Mesothelial cell of epicardium (in vitro differentiated cells): ENCODE data around the gene CD300A. TPM values are rescaled to one million over a fixed set of nuclear protein-coding genes. Genes with fewer than 3 reads are reported as not detected.
A peak's percentile ranks its signal among the peaks of the same experiment; 100 is the strongest.

Experiments
- DNase-seq, 2 experiments: peaks; one replicate each; pipeline ENCODE4 v3.0.0; 2021; ENCODE audit warnings: low spot score in 2 of 2; ENCODE audit not compliant: unreplicated experiment in 2 of 2
- H3K27ac Mint-ChIP-seq: 2 replicates; pipeline ENCODE4 v1.8.0; 2021; ENCODE audit warnings: mixed read lengths
- H3K27me3 Mint-ChIP-seq: 2 replicates; pipeline ENCODE4 v1.8.0; 2021; ENCODE audit warnings: low read depth, mixed read lengths
- H3K36me3 Mint-ChIP-seq: 2 replicates; pipeline ENCODE4 v1.8.0; 2021; ENCODE audit warnings: mixed read lengths
- H3K4me1 Mint-ChIP-seq: 2 replicates; pipeline ENCODE4 v1.8.0; 2021; ENCODE audit warnings: mixed read lengths
- H3K4me3 Mint-ChIP-seq: 2 replicates; pipeline ENCODE4 v1.8.0; 2021; ENCODE audit warnings: mild to moderate bottlenecking, moderate library complexity, mixed read lengths
- H3K9me3 Mint-ChIP-seq: 2 replicates; pipeline ENCODE4 v1.8.0; 2021; ENCODE audit warnings: mixed read lengths
- total RNA-seq: library from RNA; stranded (reverse); gene quantifications from 3 replicates; pipeline ENCODE4 v1.2.1, GENCODE V29; 2021
- TF ChIP-seq, protein P1 (sequence below): fragments of 200-600 bp; sonication (generic); IDR thresholded peaks from one replicate; pipeline ENCODE4 v1.5.0; 2021; ENCODE audit warnings: antibody characterized with exemption; ENCODE audit not compliant: unreplicated experiment

CD300A gene
- total RNA-seq, 1 donor from 2014 or later, result not detected

GRCh38 chr17:74451557-74451956, 14.9 kb upstream of the CD300A start:
- no peak overlapping the region for H3K4me3 Mint-ChIP-seq
- TF ChIP-seq, protein P1, sequence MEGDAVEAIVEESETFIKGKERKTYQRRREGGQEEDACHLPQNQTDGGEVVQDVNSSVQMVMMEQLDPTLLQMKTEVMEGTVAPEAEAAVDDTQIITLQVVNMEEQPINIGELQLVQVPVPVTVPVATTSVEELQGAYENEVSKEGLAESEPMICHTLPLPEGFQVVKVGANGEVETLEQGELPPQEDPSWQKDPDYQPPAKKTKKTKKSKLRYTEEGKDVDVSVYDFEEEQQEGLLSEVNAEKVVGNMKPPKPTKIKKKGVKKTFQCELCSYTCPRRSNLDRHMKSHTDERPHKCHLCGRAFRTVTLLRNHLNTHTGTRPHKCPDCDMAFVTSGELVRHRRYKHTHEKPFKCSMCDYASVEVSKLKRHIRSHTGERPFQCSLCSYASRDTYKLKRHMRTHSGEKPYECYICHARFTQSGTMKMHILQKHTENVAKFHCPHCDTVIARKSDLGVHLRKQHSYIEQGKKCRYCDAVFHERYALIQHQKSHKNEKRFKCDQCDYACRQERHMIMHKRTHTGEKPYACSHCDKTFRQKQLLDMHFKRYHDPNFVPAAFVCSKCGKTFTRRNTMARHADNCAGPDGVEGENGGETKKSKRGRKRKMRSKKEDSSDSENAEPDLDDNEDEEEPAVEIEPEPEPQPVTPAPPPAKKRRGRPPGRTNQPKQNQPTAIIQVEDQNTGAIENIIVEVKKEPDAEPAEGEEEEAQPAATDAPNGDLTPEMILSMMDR, result no peak
- no peak for DNase-seq
- H3K27me3 Mint-ChIP-seq, result peaks cover 14% of the 10 kb centered on the region
- H3K36me3 Mint-ChIP-seq, result peaks cover 7% of the 10 kb centered on the region
- H3K9me3 Mint-ChIP-seq, result no peaks in the 10 kb centered on the region
- H3K4me1 Mint-ChIP-seq, result peaks cover 15% of the 10 kb centered on the region
- no peak overlapping the region for H3K27ac Mint-ChIP-seq

- no peaks in the 10 kb centered on the region for H3K9me3 Mint-ChIP-seq
- TF ChIP-seq, protein P1, result no peak
- peaks cover 4% of the 10 kb centered on the region for H3K36me3 Mint-ChIP-seq
- DNase-seq, result no peak
- H3K4me1 Mint-ChIP-seq, result peaks cover 19% of the 10 kb centered on the region
- peaks cover 14% of the 10 kb centered on the region for H3K27me3 Mint-ChIP-seq
- peak overlapping the region; percentile 4 for H3K4me3 Mint-ChIP-seq
- no peak overlapping the region for H3K27ac Mint-ChIP-seq
Measured at GRCh38 chr17:74452033-74452840, 14.2 kb upstream of the CD300A start.

DNA sequence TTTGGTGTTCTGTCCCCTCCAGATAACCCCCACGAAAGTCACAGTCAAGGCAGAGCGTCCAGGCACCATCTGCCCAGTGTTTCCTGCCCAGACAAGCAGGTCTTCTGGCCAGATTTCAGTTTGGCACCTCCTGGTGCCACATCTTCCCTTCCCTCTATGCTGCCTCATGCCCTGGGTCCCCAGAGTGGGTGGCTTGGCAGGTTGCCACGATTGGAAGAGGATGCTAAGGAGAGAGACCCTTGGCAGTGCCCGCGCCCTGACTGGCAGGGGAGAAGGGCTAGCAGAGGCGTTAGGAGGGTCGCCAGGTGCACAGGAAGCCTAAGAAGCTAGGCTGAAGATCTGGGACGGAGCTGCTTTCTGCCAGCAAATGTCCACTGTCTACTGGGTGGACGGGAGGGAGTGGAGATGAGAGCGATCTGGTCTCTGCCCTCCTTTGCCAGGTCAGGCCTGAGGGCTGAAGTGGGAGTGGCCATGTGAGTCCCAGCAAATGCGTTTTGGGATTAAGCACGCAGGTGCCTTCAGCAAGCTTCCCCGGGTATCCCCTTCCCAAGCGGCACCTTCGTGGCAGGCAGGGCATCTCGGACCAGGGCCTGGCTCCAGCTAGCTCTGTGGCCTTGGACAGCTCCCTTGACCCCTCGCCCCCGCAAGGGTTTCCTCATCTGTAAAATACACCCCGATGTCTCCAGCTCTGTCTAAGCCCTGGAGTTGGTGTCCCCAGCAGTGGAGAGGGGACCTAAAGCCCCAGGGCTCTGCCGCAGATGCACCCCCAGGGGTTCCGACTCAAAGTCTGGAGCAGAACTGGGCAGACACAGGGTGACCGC, 13.4 kb upstream of the CD300A start:
- H3K36me3 Mint-ChIP-seq, result peaks cover 4% of the 10 kb centered on the region
- TF ChIP-seq, protein P1, result no peak
- H3K4me3 Mint-ChIP-seq, result peak overlapping the region; percentile 38
- H3K27me3 Mint-ChIP-seq, result peaks cover 20% of the 10 kb centered on the region
- no peaks in the 10 kb centered on the region for H3K9me3 Mint-ChIP-seq
- no peak for DNase-seq
- H3K27ac Mint-ChIP-seq, result no peak overlapping the region
- peaks cover 23% of the 10 kb centered on the region for H3K4me1 Mint-ChIP-seq

- H3K9me3 Mint-ChIP-seq, result no peaks in the 10 kb centered on the region
- H3K27me3 Mint-ChIP-seq, result peaks cover 27% of the 10 kb centered on the region
- peaks cover 4% of the 10 kb centered on the region for H3K36me3 Mint-ChIP-seq
- DNase-seq, result no peak
- TF ChIP-seq, protein P1, result no peak
- H3K4me3 Mint-ChIP-seq, result peak overlapping the region; percentile 38
- no peak overlapping the region for H3K27ac Mint-ChIP-seq
- H3K4me1 Mint-ChIP-seq, result peaks cover 23% of the 10 kb centered on the region
Measured at GRCh38 chr17:74453665-74454196, 12.7 kb upstream of the CD300A start.

- TF ChIP-seq, protein P1, result peak; percentile 15
- peaks cover 4% of the 10 kb centered on the region for H3K36me3 Mint-ChIP-seq
- H3K27ac Mint-ChIP-seq, result peak overlapping the region; percentile 77
- H3K4me3 Mint-ChIP-seq, result peak overlapping the region; percentile 66
- DNase-seq, result peak; percentile 85 to 88
- peaks cover 23% of the 10 kb centered on the region for H3K4me1 Mint-ChIP-seq
- no peaks in the 10 kb centered on the region for H3K9me3 Mint-ChIP-seq
- H3K27me3 Mint-ChIP-seq, result peaks cover 34% of the 10 kb centered on the region
Measured at GRCh38 chr17:74454197-74455024, 12.0 kb upstream of the CD300A start.
